ENCODE data around the gene RAB6D. TPM values are rescaled to one million over a fixed set of nuclear protein-coding genes. Genes with fewer than 3 reads are reported as not detected.
"Not testable (repeated sequence)": the region's sequence is repeated elsewhere in the genome, so short reads cannot be mapped to it uniquely, and the experiment has no call there.

The RAB6D gene
- total RNA-seq, 4 donors from 2014 or later: 0.17 TPM; not detected in 3

DNA sequence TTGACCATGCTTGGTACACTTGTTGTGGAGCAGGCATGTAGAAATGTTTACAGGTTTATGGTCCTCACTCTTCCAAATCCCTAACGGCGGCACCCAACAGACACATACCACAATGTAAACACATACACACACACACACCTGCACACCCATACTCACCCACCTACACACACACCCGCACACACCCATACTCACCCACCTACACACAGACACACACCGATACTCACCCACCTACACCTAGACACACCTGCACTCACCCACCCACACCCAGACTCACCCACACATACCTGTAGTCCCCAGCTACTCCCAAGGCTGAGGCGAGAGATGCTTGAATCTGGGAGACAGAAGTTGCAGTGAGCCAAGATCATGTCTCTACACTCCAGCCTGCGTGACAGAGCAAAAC is 1.5 kb upstream of the RAB6D start:
- DNase-seq (ENCODE audit: low spot score in 2 of 2): no peak
- no peak overlapping the region for H3K27ac ChIP-seq
- no peaks in the 10 kb centered on the region for H3K4me1 ChIP-seq
- no peaks in the 10 kb centered on the region for H3K9me3 ChIP-seq
- no peak overlapping the region for H3K4me3 ChIP-seq
- 86% methylated on average over 6 of the region's 6 CpGs for whole genome bisulfite sequencing
- TF ChIP-seq, protein P1, sequence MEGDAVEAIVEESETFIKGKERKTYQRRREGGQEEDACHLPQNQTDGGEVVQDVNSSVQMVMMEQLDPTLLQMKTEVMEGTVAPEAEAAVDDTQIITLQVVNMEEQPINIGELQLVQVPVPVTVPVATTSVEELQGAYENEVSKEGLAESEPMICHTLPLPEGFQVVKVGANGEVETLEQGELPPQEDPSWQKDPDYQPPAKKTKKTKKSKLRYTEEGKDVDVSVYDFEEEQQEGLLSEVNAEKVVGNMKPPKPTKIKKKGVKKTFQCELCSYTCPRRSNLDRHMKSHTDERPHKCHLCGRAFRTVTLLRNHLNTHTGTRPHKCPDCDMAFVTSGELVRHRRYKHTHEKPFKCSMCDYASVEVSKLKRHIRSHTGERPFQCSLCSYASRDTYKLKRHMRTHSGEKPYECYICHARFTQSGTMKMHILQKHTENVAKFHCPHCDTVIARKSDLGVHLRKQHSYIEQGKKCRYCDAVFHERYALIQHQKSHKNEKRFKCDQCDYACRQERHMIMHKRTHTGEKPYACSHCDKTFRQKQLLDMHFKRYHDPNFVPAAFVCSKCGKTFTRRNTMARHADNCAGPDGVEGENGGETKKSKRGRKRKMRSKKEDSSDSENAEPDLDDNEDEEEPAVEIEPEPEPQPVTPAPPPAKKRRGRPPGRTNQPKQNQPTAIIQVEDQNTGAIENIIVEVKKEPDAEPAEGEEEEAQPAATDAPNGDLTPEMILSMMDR (IDR thresholded peaks at IDR 0.05): no peak
- no peak for TF ChIP-seq EP300 (IDR thresholded peaks at IDR 0.05)
- peaks cover 53% of the 10 kb centered on the region for H3K27me3 ChIP-seq
- H3K36me3 ChIP-seq: no peaks in the 10 kb centered on the region

- peaks cover 58% of the 10 kb centered on the region for H3K27me3 ChIP-seq
- not testable (repeated sequence) for DNase-seq (ENCODE audit: low spot score in 2 of 2); H3K27ac ChIP-seq; H3K4me1 ChIP-seq; H3K9me3 ChIP-seq; H3K4me3 ChIP-seq; H3K36me3 ChIP-seq
- 5% methylated on average over 4 of the region's 12 CpGs for WGBS
These were observed 755 bp downstream of the RAB6D start for GRCh38 chr2:131363213-131363612.

- not testable (repeated sequence) for H3K4me3 ChIP-seq; H3K36me3 ChIP-seq; H3K9me3 ChIP-seq; H3K4me1 ChIP-seq; DNase-seq (ENCODE audit: low spot score in 2 of 2); H3K27ac ChIP-seq
- H3K27me3 ChIP-seq: peaks cover 50% of the 10 kb centered on the region
- WGBS: 61% methylated on average over 4 of the region's 4 CpGs
These were observed 2.2 kb downstream of the RAB6D start for GRCh38 chr2:131361773-131362172.

DNA sequence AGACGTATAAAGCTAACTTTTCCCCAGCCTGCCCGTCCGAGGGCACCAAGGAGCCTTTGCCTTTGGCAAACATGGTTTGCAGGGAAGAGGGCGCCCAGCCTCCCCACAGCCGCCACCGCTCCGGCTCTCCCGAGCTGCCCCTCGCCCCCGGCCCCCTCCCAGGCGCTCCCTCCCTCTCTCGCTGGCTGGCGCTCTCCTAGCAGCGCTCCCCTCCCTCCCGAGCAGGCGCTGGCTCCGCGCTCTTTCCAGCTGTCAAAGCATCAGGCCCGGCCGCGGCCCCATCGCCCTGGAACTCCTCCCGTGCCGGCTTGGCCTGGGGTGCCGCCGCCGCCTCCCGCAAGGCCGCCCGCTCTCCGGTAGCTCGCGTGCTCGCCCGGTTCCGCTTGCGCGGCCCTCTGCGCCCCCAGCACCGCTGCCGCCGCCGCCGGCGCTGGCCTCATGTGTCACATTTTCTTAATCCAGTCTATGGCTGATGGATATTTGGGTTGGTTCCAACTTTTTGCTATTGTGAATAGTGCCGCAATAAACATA is 10.7 kb downstream of the RAB6D start:
- not testable (repeated sequence) for H3K4me1 ChIP-seq; H3K4me3 ChIP-seq; H3K27ac ChIP-seq; H3K9me3 ChIP-seq; H3K36me3 ChIP-seq; DNase-seq (ENCODE audit: low spot score in 2 of 2)
- peaks cover 15% of the 10 kb centered on the region for H3K27me3 ChIP-seq
- under 1% methylated on average over 7 of the region's 46 CpGs for WGBS

DNA sequence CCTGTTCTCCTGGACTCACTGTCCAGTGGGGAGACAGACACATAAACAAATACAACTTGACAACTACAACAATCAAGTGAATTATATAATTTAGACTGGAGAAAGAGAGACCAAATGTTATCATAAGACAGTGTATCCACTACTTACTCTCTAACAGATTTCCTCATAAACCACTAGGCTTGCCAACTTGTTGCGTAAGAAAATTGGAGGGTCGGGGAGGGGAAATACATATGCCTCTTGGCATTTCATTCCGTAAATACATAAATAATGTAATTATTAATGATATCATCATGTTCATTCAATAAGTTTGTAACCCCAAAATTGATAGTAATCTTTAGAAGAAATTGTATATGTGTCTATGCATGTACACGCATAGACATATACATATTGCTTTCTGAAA is 14.9 kb downstream of the RAB6D start:
- no peaks in the 10 kb centered on the region for H3K4me1 ChIP-seq

GRCh38 chr2:131347035-131347434 is 16.9 kb downstream of the RAB6D start:
- H3K27ac ChIP-seq; H3K4me3 ChIP-seq; H3K4me1 ChIP-seq; H3K27me3 ChIP-seq; H3K36me3 ChIP-seq; DNase-seq (ENCODE audit: low spot score in 2 of 2); H3K9me3 ChIP-seq: not testable (repeated sequence)
- WGBS: 77% methylated on average over 7 of the region's 7 CpGs

More for the DNA sequence above, 14.9 kb downstream of the RAB6D start:
- DNase-seq (ENCODE audit: low spot score in 2 of 2): no peak
- Histone ChIP-seq H3K27ac (no peak overlapping the region), H3K36me3 (no peaks in the 10 kb centered on the region), H3K27me3 (peaks cover 10% of the 10 kb centered on the region), H3K4me3 (no peak overlapping the region), H3K9me3 (no peaks in the 10 kb centered on the region)
- 54% methylated on average over 4 of the region's 4 CpGs for WGBS
- TF ChIP-seq POLR2A (IDR thresholded peaks at IDR 0.05) (no peak), POLR2AphosphoS5 (IDR thresholded peaks at IDR 0.05) (no peak), EP300 (IDR thresholded peaks at IDR 0.05) (no peak)

GRCh38 chr2:131339307-131339706 is 24.7 kb downstream of the RAB6D start:
- not testable (repeated sequence) for H3K27ac ChIP-seq; H3K9me3 ChIP-seq; H3K4me3 ChIP-seq; DNase-seq (ENCODE audit: low spot score in 2 of 2); H3K36me3 ChIP-seq; H3K4me1 ChIP-seq; H3K27me3 ChIP-seq
- 71% methylated on average over 1 of the region's 1 CpG for WGBS

DNA sequence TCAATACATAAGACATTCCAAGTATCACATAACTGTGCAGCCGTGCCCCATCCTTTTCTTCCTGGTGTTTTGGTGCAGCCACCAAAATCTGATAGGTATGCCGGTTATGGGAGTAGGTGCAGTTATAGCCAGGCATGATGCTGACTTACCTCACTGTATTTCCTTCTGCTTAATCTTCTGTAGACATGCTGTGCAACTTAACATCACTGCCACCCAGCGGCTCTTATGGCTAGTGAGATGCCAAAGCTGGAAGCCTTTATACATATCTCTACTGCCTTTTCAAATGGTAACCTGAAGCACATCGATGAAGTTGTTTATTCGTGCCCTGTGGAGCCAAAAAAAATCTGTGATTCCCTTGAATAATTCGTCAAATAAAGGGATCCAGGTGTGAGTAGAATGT is 28.6 kb downstream of the RAB6D start:
- not testable (repeated sequence) for DNase-seq (ENCODE audit: low spot score in 2 of 2); H3K9me3 ChIP-seq; H3K36me3 ChIP-seq; H3K27me3 ChIP-seq; H3K4me1 ChIP-seq; H3K4me3 ChIP-seq; H3K27ac ChIP-seq
- WGBS: 39% methylated on average over 6 of the region's 6 CpGs

GRCh38 chr2:131332709-131333108 is 31.3 kb downstream of the RAB6D start:
- not testable (repeated sequence) for H3K9me3 ChIP-seq; H3K4me1 ChIP-seq; H3K36me3 ChIP-seq; DNase-seq (ENCODE audit: low spot score in 2 of 2); H3K27ac ChIP-seq; H3K4me3 ChIP-seq
- WGBS: 91% methylated on average over 3 of the region's 3 CpGs
- peaks cover 20% of the 10 kb centered on the region for H3K27me3 ChIP-seq

- 5% methylated on average over 9 of the region's 43 CpGs for whole genome bisulfite sequencing
- H3K4me1 ChIP-seq; H3K4me3 ChIP-seq; H3K27ac ChIP-seq; H3K36me3 ChIP-seq; H3K9me3 ChIP-seq; DNase-seq (ENCODE audit: low spot score in 2 of 2): not testable (repeated sequence)
- H3K27me3 ChIP-seq: peaks cover 18% of the 10 kb centered on the region
These were observed 33.0 kb downstream of the RAB6D start for GRCh38 chr2:131331000-131331399.
